PFSK-1 (cell line): ENCODE results near the gene IPCEF1.

ENCODE experiments used
- FOXP2 ChIP-seq: optimal IDR thresholded peaks from 2 replicates; pipeline ENCODE3; 2011; ENCODE audit warnings: borderline replicate concordance, control low read depth, inconsistent platforms; ENCODE audit not compliant: insufficient read depth; ENCODE audit errors: extremely low read length, extremely low read depth
- POLR2AphosphoS5 ChIP-seq: IDR thresholded peaks from 2 replicates; pipeline ENCODE4 v1.6.1; 2012; ENCODE audit warnings: low read depth, mild to moderate bottlenecking, control low read depth, low read length, moderate library complexity
- REST ChIP-seq, 2 experiments: IDR thresholded peaks; 2 replicates each; pipeline versions ENCODE4 v1.6.1 to v1.8.0; 2011 to 2012; ENCODE audit warnings: low read depth in 2 of 2, low read length in 2 of 2, control low read depth in 1 of 2, inconsistent platforms in 1 of 2, mild to moderate bottlenecking in 1 of 2, moderate library complexity in 1 of 2; ENCODE audit not compliant: insufficient read depth in 1 of 2
- SIN3A ChIP-seq: IDR thresholded peaks from 2 replicates; pipeline ENCODE4 v1.6.1; 2012; ENCODE audit warnings: mild to moderate bottlenecking, low read length, moderate library complexity, borderline replicate concordance; ENCODE audit not compliant: insufficient read depth
- TAF1 ChIP-seq: IDR thresholded peaks from 2 replicates; pipeline ENCODE4 v1.6.1; 2012; ENCODE audit warnings: low read length, control low read depth, borderline replicate concordance; ENCODE audit not compliant: insufficient read depth

The IPCEF1 gene

GRCh38 chr6:154295733-154296132 lies 60.9 kb downstream of the IPCEF1 start:
- TF ChIP-seq TAF1 (no peak), REST (IDR thresholded peaks at IDR 0.05; ENCODE audit: insufficient read depth in 1 of 2, low read depth in 2 of 2, low read length in 2 of 2) (no peak), POLR2AphosphoS5 (no peak), FOXP2 (no peak), SIN3A (no peak)

- no peak for TF ChIP-seq SIN3A
- TF ChIP-seq POLR2AphosphoS5, result no peak
- no peak for TF ChIP-seq TAF1
- no peak for TF ChIP-seq FOXP2
- TF ChIP-seq REST (IDR thresholded peaks at IDR 0.05; ENCODE audit: insufficient read depth in 1 of 2, low read depth in 2 of 2, low read length in 2 of 2), result no peak
Measured at GRCh38 chr6:154292855-154293519, 63.6 kb downstream of the IPCEF1 start.

- no peak for TF ChIP-seq SIN3A
- TF ChIP-seq REST (IDR thresholded peaks at IDR 0.05; ENCODE audit: insufficient read depth in 1 of 2, low read depth in 2 of 2, low read length in 2 of 2), result no peak
- TF ChIP-seq TAF1, result no peak
- TF ChIP-seq FOXP2, result no peak
- no peak for TF ChIP-seq POLR2AphosphoS5
Measured at GRCh38 chr6:154292066-154292465, 64.5 kb downstream of the IPCEF1 start.

- TF ChIP-seq FOXP2 (no peak), POLR2AphosphoS5 (no peak), REST (IDR thresholded peaks at IDR 0.05; ENCODE audit: insufficient read depth in 1 of 2, low read depth in 2 of 2, low read length in 2 of 2) (no peak), TAF1 (no peak), SIN3A (no peak)
Measured at GRCh38 chr6:154289818-154290508, 66.6 kb downstream of the IPCEF1 start.
